Measurements from ENCODE around the gene GALNS.

GALNS gene

GRCh38 chr16:88836791-88837190 is 20.0 kb downstream of the GALNS start:
- no peak overlapping the region for H3K4me3 ChIP-seq (ENCODE audit: low read depth, low read length)
- no peak for DNase-seq (ENCODE audit: low read depth)
- TF ChIP-seq, protein P1, sequence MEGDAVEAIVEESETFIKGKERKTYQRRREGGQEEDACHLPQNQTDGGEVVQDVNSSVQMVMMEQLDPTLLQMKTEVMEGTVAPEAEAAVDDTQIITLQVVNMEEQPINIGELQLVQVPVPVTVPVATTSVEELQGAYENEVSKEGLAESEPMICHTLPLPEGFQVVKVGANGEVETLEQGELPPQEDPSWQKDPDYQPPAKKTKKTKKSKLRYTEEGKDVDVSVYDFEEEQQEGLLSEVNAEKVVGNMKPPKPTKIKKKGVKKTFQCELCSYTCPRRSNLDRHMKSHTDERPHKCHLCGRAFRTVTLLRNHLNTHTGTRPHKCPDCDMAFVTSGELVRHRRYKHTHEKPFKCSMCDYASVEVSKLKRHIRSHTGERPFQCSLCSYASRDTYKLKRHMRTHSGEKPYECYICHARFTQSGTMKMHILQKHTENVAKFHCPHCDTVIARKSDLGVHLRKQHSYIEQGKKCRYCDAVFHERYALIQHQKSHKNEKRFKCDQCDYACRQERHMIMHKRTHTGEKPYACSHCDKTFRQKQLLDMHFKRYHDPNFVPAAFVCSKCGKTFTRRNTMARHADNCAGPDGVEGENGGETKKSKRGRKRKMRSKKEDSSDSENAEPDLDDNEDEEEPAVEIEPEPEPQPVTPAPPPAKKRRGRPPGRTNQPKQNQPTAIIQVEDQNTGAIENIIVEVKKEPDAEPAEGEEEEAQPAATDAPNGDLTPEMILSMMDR (IDR thresholded peaks at IDR 0.05; ENCODE audit: insufficient read depth, low read depth, low read length, missing control alignments): no peak

- DNase-seq (ENCODE audit: low read depth): no peak
- H3K4me3 ChIP-seq (ENCODE audit: low read depth, low read length): no peak overlapping the region
- TF ChIP-seq, protein P1 (IDR thresholded peaks at IDR 0.05; ENCODE audit: insufficient read depth, low read depth, low read length, missing control alignments): no peak
Observed at GRCh38 chr16:88835818-88836217, 20.9 kb downstream of the GALNS start.

GRCh38 chr16:88835383-88835782 is 21.4 kb downstream of the GALNS start:
- H3K4me3 ChIP-seq (ENCODE audit: low read depth, low read length): no peak overlapping the region
- TF ChIP-seq, protein P1 (IDR thresholded peaks at IDR 0.05; ENCODE audit: insufficient read depth, low read depth, low read length, missing control alignments): no peak
- DNase-seq (ENCODE audit: low read depth): no peak

GRCh38 chr16:88834670-88835069 is 22.1 kb downstream of the GALNS start:
- no peak overlapping the region for H3K4me3 ChIP-seq (ENCODE audit: low read depth, low read length)
- TF ChIP-seq, protein P1 (IDR thresholded peaks at IDR 0.05; ENCODE audit: insufficient read depth, low read depth, low read length, missing control alignments): no peak
- DNase-seq (ENCODE audit: low read depth): no peak

- TF ChIP-seq, protein P1 (IDR thresholded peaks at IDR 0.05; ENCODE audit: insufficient read depth, low read depth, low read length, missing control alignments): no peak
- no peak for DNase-seq (ENCODE audit: low read depth)
- H3K4me3 ChIP-seq (ENCODE audit: low read depth, low read length): no peak overlapping the region
Observed at GRCh38 chr16:88833086-88833485, 23.7 kb downstream of the GALNS start.

GRCh38 chr16:88831838-88832237 is 24.9 kb downstream of the GALNS start:
- DNase-seq (ENCODE audit: low read depth): no peak
- H3K4me3 ChIP-seq (ENCODE audit: low read depth, low read length): no peak overlapping the region
- TF ChIP-seq, protein P1 (IDR thresholded peaks at IDR 0.05; ENCODE audit: insufficient read depth, low read depth, low read length, missing control alignments): no peak

GRCh38 chr16:88830783-88831182 is 26.0 kb downstream of the GALNS start:
- no peak for DNase-seq (ENCODE audit: low read depth)
- no peak overlapping the region for H3K4me3 ChIP-seq (ENCODE audit: low read depth, low read length)
- TF ChIP-seq, protein P1 (IDR thresholded peaks at IDR 0.05; ENCODE audit: insufficient read depth, low read depth, low read length, missing control alignments): no peak
